HG02623 (cell line): ENCODE data around the gene DIS3L2.

Experiments used
- ATAC-seq: cut with Tn5 transposase; IDR thresholded peaks from one replicate; pipeline ENCODE4 v1.9.1; 2021; ENCODE audit warnings: moderate library complexity; ENCODE audit not compliant: unreplicated experiment

The DIS3L2 gene, protein sequence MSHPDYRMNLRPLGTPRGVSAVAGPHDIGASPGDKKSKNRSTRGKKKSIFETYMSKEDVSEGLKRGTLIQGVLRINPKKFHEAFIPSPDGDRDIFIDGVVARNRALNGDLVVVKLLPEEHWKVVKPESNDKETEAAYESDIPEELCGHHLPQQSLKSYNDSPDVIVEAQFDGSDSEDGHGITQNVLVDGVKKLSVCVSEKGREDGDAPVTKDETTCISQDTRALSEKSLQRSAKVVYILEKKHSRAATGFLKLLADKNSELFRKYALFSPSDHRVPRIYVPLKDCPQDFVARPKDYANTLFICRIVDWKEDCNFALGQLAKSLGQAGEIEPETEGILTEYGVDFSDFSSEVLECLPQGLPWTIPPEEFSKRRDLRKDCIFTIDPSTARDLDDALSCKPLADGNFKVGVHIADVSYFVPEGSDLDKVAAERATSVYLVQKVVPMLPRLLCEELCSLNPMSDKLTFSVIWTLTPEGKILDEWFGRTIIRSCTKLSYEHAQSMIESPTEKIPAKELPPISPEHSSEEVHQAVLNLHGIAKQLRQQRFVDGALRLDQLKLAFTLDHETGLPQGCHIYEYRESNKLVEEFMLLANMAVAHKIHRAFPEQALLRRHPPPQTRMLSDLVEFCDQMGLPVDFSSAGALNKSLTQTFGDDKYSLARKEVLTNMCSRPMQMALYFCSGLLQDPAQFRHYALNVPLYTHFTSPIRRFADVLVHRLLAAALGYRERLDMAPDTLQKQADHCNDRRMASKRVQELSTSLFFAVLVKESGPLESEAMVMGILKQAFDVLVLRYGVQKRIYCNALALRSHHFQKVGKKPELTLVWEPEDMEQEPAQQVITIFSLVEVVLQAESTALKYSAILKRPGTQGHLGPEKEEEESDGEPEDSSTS

DNA sequence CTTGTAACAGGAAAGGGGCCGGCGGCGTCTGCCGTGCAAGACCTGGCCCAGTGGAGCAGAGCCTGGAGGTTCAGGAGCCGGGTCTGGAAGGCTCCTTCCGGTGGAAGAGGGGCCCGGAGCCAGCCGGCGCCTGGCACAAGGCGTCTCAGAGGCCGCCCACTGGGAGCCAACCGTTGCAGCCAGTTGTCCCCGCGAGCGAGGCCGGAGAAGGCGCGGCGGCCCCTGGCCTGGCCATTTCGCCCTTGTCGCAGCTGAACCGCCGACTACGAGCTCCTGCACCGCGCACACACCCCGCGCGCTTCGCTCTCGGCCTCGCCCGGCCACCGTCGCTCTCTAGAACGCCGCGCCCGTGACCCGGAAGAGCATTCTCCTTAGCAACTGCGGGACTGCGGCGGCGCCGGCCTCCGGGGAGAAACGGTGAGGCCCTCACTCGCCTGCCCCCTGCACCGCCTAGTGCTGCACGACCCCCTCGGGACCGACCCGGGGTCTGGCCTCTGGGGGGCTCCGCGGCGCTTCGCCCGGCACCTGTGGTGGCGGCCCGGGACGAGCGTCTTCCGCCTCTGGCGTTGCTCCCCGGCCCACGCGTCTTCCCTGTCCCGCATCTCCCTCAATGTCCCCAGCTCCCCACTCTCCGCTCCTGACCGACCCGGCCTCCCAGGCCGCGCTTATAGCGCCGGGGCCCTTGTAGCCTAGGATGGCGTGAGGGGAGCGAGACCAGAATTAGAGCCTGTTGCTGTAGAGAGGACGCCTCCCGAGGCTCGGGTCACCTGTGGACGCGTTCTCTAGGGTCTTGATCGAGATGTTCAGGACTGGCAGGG lies at the start of gene DIS3L2:
DIS3L2 (plus strand) TSS at position 365 of the 818 bp plus-strand sequence. CDS start 53,215 bp downstream, outside the sequence.
- peak; percentile 82 for ATAC-seq

DNA sequence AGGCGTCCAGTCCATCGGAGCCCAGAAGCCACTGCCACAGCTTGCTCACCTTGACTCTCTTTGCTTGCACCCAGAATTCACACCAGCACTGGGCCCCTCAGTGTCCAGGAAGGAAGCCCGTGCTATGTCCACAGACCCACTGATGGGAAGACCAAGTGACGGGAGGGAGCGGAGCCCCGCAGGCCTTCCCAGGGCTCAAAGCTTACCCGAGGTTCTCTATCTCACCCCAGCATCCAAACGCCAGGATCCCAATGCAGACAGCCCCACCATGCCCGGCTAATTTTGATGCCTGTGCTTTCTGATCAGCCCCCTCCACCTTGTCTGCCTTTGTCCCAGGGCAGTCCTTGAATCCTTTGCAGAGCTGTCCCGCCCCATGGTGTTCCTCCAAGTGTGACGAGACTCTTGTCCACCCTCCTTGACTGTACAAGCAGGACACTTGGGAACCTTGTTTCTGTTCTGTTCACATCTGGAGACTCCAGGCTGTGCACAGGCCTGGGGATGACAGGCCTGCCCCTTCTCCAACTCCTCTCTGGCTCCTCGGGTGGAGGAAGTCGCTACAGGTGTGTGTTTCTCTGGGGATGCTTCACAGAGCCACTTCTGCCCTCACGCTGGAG lies 47.3 kb upstream of the DIS3L2 start:
- ATAC-seq, result no peak

DNA sequence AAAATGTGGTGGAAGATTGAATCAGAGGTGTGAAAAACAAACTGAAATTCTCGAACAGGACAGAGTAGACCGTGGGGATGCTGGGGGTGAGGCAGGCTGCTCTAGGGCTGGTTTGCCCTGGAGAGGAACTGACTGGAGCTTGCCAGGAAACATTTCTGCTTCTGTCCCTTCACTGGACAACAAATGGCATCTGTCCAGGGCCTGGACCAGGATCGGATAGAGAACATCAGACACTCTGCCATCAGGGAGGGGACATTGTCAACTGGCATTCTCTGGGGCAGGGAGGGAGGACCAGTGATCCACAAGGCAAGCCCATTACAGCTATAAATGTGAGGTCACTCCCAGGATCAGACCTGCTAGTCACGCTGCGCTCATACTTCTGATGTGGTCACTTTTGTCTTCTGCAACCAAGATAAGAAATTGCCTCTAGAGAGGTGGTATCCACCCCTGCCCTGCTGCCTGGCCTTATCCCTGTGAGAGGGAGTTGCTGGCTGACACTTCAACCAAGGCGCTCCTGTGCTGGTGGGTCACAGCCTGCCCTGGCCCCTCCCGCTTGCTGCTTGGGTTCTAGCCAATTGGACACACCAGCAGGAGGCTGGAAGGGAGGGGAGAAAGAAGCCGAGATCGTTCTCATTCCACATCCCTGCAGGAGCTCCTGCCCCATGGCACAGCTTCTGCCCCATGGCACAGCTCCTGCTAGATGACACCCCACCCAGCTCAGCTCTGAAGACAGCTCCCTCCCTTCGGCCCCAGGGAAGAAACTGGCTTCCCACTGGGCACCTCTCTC lies 44.0 kb upstream of the DIS3L2 start:
- ATAC-seq, result no peak

DNA sequence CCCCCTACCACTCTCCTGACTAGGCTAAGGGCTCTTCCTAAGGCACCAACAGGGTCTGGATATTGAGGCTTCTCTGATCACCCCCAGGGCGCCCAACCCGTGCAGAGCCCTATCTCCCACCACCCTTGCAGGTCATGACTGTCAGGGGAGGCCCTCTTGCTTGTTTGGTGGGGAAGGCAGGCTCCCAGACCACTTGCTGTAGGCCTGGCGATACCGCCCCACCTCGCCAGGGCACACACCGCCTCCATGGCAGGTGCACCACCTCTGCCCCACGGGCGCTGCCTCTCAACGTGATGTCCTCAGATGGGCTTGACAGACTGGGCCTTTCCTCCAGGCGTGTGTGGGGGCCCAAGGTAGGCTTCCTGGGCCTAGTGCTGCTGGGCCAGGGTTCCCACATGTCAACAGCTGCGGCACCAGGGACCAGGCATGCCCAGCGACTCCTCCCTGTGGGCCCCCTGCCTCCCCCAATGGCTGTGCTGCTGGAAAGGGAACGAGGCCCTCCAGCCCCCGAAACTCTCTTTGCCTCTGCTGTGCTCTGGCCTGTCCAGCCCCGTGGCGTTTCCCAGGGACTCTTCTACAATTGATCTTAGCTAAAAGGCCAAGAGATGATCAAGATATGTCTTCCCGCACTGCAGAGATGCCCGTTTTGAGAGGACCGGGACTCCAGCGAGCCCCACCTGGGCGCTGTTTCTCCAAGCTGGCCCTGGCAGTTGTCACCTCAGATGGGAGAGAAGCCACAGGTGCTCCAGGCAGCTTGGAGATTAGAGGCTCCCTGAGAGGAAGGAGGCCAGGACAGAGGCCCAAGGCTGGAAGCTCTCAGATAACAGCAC lies 42.8 kb upstream of the DIS3L2 start:
- ATAC-seq, result no peak

DNA sequence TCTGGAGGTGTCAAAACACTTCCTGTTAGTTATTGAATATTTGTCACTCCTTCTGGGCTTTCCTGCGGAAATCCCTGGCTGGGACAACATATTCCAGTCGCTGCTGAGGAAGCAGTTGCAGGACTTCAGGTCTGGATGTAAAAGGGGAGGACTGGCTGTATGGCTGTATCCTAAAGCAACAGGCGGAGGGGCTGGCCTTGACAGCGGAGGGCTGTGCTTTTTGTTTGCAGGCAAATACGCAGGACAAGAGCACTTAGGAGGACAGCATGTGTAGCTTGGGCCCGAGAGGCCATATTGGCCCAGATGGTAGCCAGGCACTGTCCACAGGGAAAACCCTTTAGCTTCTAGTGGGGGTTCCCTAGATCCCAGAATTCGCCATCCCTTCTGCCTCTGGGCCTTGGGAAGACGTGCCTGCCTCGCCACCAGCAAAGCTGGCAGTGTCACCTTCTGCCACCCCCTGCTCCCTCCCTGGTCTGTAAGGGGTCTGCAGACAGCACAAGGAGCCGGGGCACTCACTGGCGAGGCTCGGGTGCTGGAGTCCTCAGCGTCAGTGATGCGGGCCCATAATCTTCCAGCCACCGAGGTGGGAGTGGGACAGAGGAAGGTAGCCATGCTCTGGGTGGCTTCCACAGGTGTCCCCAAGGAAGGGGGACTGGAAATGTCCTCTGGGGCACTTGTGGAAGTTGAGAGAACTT lies 42.0 kb upstream of the DIS3L2 start:
- no peak for ATAC-seq

DNA sequence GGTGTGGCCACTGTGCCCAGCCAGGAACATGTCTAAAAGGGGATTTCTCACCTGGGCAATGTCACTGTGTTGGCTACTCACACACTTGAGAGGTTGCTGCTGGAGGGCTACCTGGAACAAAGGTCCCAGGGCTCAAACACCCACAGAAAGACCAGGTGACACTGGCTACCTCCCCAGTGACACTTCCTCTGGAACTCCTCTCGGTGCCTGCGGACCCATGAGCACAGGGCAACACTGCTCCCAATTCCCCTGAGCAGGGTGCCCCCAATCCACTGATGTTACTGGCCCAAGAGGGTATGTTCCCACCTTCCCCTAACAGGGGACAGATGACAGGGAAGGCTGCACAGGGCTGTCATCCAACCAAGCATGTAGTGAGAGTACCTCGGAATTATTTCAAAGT lies 41.1 kb upstream of the DIS3L2 start:
- no peak for ATAC-seq

DNA sequence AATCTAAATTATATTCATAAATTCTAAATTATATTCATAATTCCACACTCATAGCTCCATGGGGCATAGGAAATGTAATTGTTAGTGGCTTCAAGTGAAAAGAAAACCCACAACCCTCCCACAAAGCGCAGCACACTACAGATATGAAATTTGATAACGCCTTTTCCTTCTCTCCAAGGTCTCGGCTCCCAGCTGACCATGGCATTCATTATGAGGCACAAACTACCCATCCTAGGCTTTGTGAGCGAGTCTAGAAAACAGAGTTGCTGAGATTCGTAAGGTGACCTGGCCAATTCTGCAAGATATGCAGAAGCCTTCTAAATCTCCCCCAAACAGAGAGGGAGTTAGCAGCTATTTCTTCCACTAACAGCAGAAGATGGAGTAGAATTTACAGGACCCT lies 40.7 kb upstream of the DIS3L2 start:
- no peak for ATAC-seq

DNA sequence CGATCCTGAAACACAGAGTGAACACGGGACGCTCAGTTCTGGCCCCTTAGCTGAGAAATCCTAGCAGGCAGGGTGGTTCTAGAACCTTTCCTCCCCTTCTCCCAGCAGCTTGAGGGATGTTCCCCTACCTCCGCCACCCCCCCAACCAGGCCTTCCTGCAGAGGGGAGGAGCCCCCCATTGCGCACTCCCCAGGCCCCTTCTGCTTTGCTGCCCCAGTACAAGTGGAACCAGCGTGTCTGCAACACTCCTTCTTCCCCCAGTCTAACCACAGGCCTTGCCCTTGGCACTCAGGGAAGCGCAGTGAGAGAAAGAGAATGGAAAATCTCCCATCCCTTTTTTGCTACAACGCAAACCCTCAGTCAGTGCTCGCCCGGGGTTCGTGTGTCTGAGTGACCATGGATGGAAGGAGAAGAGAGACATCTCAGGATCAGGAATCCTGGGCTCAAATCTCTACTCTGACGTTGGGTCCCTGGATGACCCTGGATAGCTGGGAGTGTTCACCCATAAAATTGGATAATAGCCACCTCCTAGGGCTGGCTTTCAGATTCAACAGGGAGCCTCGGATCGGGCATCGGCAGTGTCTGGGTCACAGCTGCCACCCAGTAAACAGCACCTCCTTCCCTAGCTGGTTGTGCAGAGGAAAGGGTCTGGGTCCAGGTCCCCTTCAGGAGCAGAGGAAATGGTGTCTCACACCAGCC lies 39.1 kb upstream of the DIS3L2 start:
- no peak for ATAC-seq

DNA sequence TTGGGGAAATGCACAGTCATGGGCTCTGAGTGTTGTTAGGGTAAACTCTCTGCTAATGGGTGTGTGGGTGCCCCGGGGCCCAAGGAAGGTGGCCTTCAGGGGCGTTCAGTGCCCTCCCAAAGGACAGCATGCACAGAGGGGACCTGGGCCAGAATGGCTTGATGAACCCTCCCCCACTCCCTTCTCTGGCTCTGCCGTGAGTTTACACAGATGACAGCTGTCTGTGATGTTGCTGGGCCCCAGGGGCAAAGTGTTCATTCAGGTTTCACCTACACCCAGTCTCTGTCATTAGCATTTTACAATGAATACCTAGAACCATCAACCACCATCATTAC lies 38.5 kb upstream of the DIS3L2 start:
- no peak for ATAC-seq

DNA sequence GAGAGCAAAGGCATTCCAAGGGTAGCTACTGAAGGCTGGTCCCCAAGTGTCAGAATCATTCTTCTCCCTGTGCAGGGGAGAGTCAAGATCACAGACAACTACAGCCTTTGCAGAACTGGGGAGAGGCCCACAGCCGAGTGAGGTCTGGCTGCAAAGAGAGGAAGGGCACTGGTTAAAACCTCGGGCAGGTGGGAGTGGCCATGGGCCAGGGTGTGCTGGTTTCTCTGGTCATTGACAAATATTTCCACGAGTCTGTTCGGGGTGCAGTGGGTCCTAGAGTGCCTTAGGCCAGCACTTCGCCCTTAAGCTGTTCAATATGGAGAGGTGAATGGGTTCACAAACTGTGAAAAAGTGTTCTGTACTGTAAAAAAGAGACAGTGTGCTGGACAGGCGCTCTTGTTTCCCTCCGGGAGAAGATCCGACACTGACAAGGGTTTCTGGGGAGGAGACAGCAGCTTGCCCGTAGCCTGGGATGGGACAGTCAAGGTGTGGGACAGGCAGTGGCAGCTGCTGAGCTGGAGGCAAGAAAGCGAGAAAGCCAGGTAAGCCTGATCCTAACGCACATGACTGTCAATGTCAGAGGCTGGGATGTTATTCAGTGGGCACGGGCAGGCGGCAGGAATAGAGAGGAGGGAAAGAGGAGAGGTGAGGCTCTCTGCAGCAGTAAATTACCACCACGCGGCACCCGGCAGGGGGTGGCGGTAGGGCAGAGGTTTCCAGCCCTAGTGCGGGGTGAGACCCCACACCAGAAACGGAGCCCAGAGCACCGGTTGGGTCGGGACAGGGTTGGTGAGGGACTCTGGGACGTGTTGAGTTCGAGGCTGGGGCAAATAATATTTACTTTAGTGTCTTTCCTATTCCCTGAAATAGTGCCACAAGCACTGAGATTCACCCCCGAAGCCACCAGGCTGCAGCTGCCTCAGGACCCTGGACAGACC lies 37.3 kb upstream of the DIS3L2 start:
- ATAC-seq, result no peak

DNA sequence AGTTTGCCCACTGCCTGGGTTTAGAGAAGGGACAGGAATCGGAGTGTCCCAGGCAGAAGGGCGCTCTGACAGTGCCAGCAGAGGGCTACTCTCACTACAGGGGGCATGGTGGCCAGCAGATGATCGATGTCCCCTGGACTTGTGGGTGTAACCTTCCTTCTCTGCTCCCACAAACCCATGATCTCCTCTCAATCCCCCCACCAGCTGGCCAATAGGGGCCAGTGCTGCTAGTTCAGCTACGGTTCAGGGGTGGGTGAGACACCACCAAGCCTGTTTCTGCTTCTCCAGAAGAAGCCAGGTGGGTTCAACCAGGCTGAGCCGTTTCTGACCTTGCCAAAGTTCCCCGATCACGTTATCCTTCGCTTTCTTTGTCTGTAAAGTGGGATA lies 36.6 kb upstream of the DIS3L2 start:
- ATAC-seq, result no peak

DNA sequence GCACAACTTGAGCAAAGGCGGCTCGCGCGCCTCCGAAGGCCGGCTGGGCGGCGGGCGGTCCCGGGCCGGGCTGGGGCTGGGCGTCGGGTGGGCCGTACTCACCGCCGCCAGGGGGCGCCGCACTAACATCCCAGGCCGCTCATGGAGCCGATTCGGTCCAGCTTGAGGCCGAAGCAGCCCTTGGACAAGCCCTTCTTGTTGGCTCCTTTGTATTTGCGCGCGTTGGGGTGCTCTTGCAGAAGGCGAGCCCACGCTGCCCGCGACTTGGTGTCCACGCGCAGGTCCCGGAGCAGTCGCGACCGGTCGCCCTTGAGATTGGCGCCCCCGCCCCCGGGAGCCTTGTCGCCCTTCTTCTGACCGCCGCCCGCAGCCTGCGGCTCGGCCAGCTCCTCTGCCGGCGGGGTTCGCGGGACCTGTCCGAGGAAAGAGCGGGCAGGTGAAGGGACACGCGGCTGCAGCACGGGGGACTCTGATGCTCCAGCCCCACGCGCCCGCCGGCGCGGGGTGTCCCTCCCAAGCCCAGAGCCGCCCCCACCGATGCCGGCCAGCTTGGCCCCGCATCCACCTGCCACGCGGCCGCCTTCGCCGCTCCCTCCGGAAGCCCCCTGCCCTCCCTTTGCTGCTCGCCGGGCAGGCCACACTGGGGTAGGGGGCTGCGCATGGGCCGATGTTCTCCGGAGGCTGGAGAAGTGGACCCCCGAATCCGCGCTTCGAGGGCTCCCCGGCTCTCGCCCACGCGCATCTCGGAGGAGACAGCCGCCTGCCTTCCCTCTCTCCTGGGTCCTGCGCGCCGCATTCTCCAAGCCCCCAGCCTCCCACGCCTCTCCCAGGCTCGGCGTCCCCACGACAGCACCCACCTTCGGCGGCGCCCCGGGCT lies 36.0 kb upstream of the DIS3L2 start:
- no peak for ATAC-seq

DNA sequence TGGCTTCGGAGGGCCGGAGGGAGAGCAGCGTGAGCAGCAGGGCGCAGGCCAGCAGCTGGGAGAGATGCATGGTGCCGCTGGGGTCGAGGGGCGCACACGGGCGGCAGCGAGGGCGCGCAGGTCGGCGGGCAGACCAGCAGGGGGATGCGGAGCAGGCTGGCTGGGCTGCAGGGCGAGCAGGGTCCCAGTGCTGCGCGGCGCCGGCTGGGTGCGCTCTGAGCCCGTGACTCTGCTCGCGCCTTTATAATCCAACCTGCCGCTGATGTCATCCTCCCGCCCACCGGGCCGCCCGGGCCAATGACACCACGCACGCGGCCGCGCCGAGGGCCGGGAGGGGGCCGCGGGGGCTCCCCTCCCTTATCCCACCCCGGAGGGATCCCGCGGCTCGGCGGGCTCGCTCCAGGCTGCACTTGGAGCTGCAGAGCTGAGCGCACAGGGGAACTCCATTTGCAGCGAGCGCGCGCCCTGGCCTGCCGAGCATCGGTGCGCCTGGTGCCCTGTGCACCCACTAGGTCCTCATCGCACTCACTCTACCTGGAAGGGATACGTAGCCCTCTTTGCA lies 35.3 kb upstream of the DIS3L2 start, which contains the start of gene NPPC:
NPPC (minus strand) TSS at position 217 of the 562 bp plus-strand sequence; CDS start at position 70, 147 bp downstream.
- peak; percentile 60 for ATAC-seq

DNA sequence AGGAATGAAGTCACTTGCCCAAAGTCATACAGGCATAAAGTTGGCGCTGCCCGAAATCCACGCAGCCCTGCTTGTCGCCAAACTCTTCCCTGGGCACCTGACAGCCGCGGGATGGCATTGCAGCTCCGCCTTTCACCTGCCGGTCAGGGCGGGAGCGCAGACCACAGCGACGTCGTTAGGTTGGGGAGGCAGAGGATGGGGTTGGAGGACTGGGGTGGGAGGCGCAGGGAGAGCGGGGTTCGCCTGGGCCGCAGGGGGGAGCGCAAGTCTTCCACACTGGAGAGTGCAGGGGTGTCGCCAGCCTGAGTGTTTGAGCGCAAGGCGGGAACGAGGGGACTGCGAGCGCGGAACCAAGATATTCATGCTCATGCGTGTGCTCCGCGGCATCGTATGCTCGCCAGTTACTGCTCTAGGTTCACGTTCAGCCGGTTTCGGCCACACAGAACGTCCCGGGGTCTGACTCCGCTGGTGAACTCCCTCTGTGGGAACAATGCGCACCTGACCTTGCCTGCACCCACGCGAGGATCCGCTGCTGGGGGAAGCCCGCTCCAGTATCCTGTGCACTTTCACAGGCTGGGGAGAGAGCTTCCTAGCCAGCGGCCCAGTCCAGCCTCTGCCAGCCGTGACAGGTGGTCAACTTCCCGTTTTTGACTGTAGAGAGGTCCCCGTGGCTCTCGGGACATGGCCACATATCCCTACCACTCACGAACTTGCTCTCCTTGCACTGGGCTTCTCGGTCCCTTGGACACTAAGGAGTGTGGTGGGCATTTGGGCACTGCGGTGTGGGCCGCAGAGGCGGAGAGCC lies 34.5 kb upstream of the DIS3L2 start:
- ATAC-seq, result no peak

DNA sequence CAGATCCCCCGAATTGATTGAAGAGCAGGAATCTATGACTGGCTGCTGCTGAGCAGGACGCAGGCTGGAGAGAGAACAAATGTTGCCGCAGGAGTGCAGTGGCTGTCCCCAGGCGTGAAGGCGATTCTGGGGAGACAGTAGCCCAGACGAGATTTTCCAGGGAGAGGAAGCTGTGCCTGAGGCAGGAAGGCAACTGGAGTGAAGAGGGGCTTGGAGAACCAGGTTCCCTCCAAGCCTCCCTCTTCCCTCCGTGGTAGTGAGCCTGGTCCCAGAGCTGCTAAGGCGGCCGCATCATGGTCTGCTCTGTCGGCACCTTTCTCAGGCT lies 34.0 kb upstream of the DIS3L2 start:
- no peak for ATAC-seq
